Peyer's patch (tissue), 4 donors: ENCODE data around the gene UNCX.

Source experiments
- POLR2A ChIP-seq, 2 donors: fragments of 450-650 bp; IDR thresholded peaks; one replicate each; pipeline ENCODE4 v1.5.1; 2017; ENCODE audit warnings: antibody characterized with exemption in 2 of 2, mild to moderate bottlenecking in 2 of 2, moderate library complexity in 2 of 2
- TF ChIP-seq, protein P1 (sequence below), 6 experiments: fragments of 450-650 bp in 4 of 6; fragments of 200-600 bp in 2 of 6; sonication (generic) in 1 of 6; IDR thresholded peaks; one replicate each; pipeline ENCODE4 v1.5.1; 2017 to 2019; ENCODE audit warnings: antibody characterized with exemption in 6 of 6, mild to moderate bottlenecking in 3 of 6, moderate library complexity in 1 of 6

- TF ChIP-seq, protein P1, sequence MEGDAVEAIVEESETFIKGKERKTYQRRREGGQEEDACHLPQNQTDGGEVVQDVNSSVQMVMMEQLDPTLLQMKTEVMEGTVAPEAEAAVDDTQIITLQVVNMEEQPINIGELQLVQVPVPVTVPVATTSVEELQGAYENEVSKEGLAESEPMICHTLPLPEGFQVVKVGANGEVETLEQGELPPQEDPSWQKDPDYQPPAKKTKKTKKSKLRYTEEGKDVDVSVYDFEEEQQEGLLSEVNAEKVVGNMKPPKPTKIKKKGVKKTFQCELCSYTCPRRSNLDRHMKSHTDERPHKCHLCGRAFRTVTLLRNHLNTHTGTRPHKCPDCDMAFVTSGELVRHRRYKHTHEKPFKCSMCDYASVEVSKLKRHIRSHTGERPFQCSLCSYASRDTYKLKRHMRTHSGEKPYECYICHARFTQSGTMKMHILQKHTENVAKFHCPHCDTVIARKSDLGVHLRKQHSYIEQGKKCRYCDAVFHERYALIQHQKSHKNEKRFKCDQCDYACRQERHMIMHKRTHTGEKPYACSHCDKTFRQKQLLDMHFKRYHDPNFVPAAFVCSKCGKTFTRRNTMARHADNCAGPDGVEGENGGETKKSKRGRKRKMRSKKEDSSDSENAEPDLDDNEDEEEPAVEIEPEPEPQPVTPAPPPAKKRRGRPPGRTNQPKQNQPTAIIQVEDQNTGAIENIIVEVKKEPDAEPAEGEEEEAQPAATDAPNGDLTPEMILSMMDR (IDR thresholded peaks at IDR 0.05): no peak
- TF ChIP-seq POLR2A (IDR thresholded peaks at IDR 0.05): no peak
Measured at GRCh38 chr7:1236831-1237701, 4.4 kb downstream of the UNCX start.
